ENCODE measurements around the gene ANKS1A.

ANKS1A gene

DNA sequence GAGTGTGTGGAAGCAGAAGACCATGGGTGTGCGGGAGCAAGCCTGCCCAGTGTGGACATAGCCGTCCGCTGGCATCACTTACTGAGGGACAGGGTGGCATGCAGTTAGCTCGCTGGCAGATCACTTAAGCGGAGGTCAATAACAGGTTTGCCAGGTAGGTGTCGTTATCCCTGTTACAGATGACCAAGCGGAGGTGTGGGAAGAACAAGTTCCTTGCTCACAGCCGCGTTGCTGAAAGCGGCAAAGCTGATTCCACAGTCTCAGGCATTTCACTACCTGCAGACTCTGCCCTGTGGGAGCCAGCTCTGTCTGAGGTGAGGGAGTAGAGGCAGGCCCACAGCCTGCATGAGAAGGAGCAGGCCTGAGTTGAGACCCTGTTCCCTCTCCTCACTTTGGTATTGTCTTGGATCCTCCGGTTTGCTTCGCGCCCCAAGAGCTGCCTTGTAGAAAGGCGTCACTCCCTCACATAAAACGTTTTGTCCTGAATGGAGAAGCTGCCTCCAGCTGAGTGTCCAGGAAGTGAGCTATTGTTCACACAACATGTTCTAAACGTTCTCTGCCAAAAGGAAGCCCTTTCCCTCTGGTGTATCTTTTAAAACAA lies 155.2 kb downstream of the ANKS1A start:
- no peak for DNase-seq
- in situ Hi-C loops (cut with MboI; ENCODE audit: low pct_unique_long_range_greater_than_20kb, low sequenced_read_pairs) = no loop called here

GRCh38 chr6:35044761-35045421 lies 155.8 kb downstream of the ANKS1A start:
- in situ Hi-C loops (cut with MboI; ENCODE audit: low pct_unique_long_range_greater_than_20kb, low sequenced_read_pairs) = no loop called here
- DNase-seq = peak; percentile 87

GRCh38 chr6:35046103-35046502 lies 157.0 kb downstream of the ANKS1A start:
- DNase-seq = no peak
- in situ Hi-C loops (cut with MboI; ENCODE audit: low pct_unique_long_range_greater_than_20kb, low sequenced_read_pairs) = no loop called here

- peak; percentile 91 for DNase-seq
These were observed 157.8 kb downstream of the ANKS1A start for GRCh38 chr6:35046862-35047261.

DNA sequence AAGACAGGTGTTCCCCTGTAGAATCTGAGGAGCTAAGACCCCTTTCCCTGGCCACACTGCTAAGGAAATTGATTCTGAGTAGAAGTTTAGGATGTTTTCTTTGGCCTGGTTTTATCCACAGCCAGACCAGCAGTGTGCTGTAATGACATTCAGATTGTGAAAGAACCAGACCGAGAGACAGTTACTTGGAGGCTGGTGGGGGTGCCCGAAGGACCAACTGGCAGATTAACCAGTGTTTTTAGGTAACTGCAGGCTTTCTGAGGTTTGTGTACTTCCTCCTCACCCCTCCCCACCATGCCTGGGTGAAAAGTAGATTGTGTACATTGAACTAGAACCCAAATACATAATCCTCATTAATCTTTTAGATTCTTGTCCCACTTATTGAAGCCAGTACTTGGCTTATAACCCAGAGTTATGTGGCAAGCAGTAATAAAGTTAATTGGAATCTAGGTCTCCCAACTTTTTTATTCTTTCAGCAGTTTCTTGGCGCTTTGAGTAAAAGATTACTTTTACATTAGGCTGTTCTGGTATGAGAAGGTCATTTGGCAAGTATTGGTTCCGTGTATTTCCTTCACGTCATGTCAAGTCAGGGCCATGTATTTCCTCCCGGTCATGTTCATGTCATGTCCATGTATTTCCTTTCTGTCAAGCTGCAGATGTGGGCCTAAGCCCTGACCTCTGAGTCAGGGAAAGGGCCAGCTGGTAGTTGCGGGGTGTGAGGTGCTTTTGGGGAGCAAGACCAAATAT lies 158.4 kb downstream of the ANKS1A start:
- in situ Hi-C loops (cut with MboI; ENCODE audit: low pct_unique_long_range_greater_than_20kb, low sequenced_read_pairs) = no loop called here

More at GRCh38 chr6:35046862-35047261, 157.8 kb downstream of the ANKS1A start:
- in situ Hi-C loops (cut with MboI; ENCODE audit: low pct_unique_long_range_greater_than_20kb, low sequenced_read_pairs) = no loop called here

DNA sequence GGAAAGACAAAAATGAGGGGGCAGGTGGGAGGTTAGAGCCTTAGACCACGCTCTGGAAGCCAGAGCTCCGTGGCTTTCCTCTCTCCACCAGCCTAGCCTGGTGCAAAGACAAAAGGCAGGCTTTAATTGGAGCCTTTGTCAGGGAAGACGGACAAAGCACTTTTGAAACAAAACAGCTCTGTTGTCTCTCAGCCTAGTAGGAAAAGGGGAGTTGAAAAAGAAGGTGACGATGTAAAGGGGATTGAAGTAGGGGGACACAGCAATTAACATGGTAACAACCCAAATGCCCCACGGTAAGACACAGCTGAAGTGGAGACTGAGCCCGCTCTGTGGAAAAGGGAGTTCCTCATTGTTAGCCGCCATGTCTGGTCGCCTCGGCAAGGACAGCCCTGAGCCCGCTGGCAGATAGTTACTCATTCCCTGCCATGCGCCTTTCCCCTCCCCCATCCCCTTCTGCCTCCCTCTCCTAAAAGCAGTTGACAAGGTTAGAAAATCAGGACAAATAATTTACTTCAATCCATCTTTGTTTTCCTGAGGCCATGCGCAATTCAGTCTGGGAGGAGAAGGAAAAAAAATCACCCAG lies 159.1 kb downstream of the ANKS1A start:
- in situ Hi-C loops (cut with MboI; ENCODE audit: low pct_unique_long_range_greater_than_20kb, low sequenced_read_pairs) = no loop called here
- DNase-seq = peak; percentile 37

More for the DNA sequence above, 158.4 kb downstream of the ANKS1A start:
- DNase-seq = peak; percentile 94

DNA sequence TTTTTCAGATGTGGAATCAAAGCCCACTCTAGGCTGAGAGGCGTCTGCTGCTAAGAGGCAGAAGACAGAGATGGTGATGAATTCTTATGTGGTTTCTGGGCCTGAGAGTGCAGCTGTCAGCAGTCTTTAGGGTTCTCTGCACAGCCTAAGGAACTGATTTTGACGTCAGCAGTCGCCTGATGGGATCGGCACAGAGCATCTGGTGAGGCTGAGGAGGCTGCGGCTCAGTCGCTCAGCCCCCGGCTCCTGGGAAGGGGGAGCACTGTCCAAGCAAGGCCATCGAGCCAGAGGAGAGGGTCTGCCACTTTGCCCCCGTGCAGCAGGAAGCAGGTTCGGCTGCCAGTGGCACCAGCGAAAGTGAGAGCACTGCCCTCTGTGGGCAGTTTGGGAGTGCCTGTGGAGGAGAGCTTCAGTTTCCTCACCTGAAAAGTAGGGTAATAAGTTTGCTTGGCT lies 159.6 kb downstream of the ANKS1A start:
- in situ Hi-C loops (cut with MboI; ENCODE audit: low pct_unique_long_range_greater_than_20kb, low sequenced_read_pairs) = no loop called here
- DNase-seq = peak; percentile 51

- no peak for DNase-seq
- in situ Hi-C loops (cut with MboI; ENCODE audit: low pct_unique_long_range_greater_than_20kb, low sequenced_read_pairs) = no loop called here
These were observed 160.2 kb downstream of the ANKS1A start for GRCh38 chr6:35049156-35049735.

DNA sequence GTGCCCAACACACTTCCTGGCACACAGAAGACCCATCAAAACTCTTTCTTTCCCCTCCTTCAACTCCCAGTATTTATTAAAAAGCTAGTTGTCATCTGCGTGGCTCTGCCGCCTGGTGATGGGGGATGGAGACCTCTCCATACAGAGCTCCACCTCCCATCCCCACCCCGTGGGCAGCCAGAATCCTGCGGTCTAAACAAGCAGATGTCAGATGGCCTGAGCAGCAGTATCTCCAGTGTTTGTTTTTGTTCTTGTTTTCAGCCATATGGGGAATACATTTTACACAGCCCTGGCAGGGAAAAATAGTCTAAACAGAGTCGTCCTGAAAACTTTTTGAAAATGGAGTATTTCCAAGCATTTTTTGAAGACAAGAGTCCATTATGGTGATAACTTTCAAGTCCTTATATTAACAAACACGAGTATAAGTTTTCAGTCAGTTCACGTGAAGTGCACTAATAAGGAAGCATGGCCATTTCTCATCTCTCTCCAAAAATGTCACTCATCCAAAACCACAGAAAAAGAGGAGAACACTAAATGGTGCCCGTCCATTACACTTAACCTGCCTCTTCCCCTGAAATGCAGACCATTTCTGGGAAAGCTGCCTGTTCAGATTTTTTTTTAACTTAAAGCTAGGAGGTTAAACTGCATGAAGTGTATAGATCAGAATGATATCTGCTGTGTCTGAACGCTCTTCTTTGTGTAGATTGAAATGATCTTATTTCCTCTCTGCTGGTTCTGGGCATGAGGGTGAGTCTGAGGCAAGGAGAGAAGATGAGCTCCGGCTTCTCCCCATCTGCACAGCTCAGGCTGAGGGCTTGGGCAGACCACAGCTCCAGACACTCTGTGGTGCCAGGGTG lies 161.1 kb downstream of the ANKS1A start:
- in situ Hi-C loops (cut with MboI; ENCODE audit: low pct_unique_long_range_greater_than_20kb, low sequenced_read_pairs) = no loop called here
- peak; percentile 96 for DNase-seq

GRCh38 chr6:35050757-35051330 lies 161.8 kb downstream of the ANKS1A start:
- no peak for DNase-seq
- in situ Hi-C loops (cut with MboI; ENCODE audit: low pct_unique_long_range_greater_than_20kb, low sequenced_read_pairs) = no loop called here

- in situ Hi-C loops (cut with MboI; ENCODE audit: low pct_unique_long_range_greater_than_20kb, low sequenced_read_pairs) = no loop called here
- no peak for DNase-seq
These were observed 162.3 kb downstream of the ANKS1A start for GRCh38 chr6:35051396-35051795.

DNA sequence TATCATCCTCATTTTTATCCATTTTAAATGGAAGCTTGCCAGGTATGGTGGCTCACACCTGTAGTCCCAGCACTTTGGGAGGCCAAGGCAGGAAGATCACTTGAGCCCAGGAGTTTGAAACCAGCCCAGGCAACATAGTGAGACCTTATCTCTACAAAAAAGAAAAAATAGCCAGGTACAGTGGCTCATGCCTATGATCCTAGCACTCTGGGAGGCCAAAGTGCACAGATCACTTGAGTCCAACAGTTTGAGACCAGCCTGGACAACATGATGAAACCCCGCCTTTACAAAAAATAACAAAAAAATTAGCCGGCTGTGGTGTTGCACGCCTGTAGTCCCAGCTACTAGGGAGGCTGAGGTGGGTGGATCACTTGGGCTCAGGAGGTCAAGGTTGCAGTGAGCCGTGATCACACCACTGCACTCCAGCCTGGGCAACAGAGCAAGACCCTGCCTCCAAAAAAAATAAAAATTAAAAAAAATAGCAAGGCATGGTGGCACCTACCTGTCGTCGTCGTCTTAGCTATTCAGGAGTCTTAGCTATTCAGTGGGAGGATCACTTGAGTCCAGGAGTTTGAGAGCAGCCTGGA lies 163.0 kb downstream of the ANKS1A start:
- in situ Hi-C loops (cut with MboI; ENCODE audit: low pct_unique_long_range_greater_than_20kb, low sequenced_read_pairs) = no loop called here
- DNase-seq = no peak

- in situ Hi-C loops (cut with MboI; ENCODE audit: low pct_unique_long_range_greater_than_20kb, low sequenced_read_pairs) = no loop called here
- peak; percentile 69 for DNase-seq
These were observed 163.9 kb downstream of the ANKS1A start for GRCh38 chr6:35052694-35053565.

DNA sequence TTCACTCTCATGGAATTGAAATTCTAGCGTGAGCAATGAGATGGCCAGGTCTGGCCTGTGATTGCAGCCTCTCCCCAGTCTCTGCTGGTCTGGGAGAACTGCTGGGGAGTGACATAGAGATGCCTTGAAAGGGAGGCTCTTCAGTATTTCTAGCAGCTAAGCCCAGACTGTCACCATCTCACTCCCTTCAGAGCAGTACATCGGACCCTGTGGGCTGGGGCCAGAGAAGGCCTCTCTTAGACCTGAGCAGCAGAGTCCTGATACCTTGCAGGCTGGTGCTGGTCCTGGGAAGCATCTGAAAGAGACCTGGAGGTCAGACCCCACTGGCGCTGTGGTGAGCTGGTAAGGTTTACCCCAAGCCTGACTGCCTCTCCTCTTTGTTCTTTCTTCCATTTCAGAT lies 164.6 kb downstream of the ANKS1A start:
- in situ Hi-C loops (cut with MboI; ENCODE audit: low pct_unique_long_range_greater_than_20kb, low sequenced_read_pairs) = no loop called here
- no peak for DNase-seq

GRCh38 chr6:35054106-35054742 lies 165.2 kb downstream of the ANKS1A start:
- in situ Hi-C loops (cut with MboI; ENCODE audit: low pct_unique_long_range_greater_than_20kb, low sequenced_read_pairs) = no loop called here
- no peak for DNase-seq

- DNase-seq = no peak
- in situ Hi-C loops (cut with MboI; ENCODE audit: low pct_unique_long_range_greater_than_20kb, low sequenced_read_pairs) = no loop called here
These were observed 165.7 kb downstream of the ANKS1A start for GRCh38 chr6:35054743-35055130.

DNA sequence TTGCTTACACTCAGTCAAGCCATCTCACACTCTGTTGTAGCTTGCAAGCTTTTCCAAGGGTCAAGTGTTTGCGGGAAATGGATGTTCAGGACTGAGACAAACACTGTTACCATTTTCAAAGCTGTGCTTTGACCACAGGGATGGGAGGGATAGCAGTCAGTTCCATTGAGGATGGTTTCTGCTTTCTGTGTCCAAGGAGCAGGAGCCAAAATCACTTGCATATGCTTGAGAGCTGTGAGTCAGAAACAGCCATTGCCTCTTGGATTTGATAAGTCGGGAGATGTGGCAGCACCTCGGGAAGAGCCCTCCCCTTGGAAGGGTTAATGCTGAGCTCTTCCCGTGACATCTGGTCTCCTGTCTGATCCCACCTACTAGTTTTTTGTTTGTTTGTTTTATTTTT lies 166.8 kb downstream of the ANKS1A start:
- DNase-seq = no peak
- in situ Hi-C loops (cut with MboI; ENCODE audit: low pct_unique_long_range_greater_than_20kb, low sequenced_read_pairs) = no loop called here
